Amniotic epithelial cell (primary cell): ENCODE data around the gene WFS1.

Experiments
- DNase-seq: peaks from one replicate; pipeline ENCODE4 v3.0.0-alpha.2; 2010; ENCODE audit warnings: low read depth

The WFS1 gene

DNA sequence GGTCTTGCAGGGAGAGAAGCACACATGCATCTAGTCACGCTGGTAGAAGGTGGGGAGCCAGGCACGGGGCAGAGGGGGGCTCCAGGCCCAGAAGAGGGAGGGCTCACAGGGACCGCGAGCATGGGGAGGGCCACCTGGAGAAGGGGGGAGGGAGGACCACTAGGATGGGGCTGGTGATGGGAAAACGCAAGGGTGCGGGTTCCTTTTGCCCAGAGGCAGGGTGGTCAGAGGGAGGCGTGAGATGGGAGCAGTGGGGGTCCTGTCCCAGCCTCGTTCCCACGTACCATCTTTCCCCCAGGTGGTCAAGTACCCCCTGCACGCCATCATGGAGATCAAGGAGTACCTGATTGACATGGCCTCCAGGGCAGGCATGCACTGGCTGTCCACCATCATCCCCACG lies 30.7 kb downstream of the WFS1 start:
- no peak for DNase-seq

DNA sequence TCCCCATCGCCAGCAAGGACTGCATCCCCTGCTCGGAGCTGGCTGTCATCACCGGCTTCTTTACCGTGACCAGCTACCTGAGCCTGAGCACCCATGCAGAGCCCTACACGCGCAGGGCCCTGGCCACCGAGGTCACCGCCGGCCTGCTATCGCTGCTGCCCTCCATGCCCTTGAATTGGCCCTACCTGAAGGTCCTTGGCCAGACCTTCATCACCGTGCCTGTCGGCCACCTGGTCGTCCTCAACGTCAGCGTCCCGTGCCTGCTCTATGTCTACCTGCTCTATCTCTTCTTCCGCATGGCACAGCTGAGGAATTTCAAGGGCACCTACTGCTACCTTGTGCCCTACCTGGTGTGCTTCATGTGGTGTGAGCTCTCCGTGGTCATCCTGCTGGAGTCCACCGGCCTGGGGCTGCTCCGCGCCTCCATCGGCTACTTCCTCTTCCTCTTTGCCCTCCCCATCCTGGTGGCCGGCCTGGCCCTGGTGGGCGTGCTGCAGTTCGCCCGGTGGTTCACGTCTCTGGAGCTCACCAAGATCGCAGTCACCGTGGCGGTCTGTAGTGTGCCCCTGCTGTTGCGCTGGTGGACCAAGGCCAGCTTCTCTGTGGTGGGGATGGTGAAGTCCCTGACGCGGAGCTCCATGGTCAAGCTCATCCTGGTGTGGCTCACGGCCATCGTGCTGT lies 31.5 kb downstream of the WFS1 start:
- no peak for DNase-seq

DNA sequence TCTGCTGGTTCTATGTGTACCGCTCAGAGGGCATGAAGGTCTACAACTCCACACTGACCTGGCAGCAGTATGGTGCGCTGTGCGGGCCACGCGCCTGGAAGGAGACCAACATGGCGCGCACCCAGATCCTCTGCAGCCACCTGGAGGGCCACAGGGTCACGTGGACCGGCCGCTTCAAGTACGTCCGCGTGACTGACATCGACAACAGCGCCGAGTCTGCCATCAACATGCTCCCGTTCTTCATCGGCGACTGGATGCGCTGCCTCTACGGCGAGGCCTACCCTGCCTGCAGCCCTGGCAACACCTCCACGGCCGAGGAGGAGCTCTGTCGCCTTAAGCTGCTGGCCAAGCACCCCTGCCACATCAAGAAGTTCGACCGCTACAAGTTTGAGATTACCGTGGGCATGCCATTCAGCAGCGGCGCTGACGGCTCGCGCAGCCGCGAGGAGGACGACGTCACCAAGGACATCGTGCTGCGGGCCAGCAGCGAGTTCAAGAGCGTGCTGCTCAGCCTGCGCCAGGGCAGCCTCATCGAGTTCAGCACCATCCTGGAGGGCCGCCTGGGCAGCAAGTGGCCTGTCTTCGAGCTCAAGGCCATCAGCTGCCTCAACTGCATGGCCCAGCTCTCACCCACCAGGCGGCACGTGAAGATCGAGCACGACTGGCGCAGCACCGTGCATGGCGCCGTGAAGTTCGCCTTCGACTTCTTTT lies 32.2 kb downstream of the WFS1 start:
- DNase-seq: no peak

DNA sequence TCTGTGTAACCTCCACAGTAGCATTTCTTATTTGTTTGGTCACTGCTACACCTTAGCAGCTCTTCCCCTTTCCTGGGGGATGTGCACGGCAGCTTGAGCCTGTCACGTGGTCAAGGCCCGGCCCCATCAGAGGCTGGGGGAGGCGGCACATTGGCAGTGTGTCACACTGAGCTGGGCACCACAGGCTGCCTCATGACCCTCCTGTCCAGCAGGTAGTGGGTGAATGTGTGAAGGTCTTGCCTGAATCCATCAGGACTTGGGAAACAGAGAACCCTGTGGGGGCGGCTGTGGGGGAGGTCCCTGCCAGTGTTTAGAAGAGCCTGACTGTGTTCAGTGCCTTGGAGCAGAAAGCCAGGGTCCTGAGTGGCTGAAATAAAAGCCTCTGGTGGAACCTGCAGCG lies 33.2 kb downstream of the WFS1 start:
- DNase-seq: no peak

DNA sequence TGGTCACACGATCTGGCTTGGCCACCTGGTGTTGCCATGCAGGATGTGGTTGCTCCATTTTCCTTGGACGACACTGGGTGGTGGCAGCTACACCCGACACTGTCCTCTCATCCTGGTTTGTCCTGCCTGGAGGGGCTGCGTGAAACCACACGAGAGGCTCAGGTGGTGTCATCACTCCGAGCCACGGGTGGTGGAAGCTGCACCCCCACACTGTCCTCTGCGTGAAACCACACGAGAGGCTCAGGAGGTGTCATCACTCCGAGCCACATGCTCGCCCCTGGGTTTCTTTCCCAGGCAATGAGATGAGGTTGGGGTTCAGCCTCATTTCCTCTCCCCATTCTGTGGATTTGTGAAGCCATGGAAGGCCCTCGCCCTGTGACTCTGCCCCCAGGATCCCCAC lies 34.3 kb downstream of the WFS1 start:
- no peak for DNase-seq

DNA sequence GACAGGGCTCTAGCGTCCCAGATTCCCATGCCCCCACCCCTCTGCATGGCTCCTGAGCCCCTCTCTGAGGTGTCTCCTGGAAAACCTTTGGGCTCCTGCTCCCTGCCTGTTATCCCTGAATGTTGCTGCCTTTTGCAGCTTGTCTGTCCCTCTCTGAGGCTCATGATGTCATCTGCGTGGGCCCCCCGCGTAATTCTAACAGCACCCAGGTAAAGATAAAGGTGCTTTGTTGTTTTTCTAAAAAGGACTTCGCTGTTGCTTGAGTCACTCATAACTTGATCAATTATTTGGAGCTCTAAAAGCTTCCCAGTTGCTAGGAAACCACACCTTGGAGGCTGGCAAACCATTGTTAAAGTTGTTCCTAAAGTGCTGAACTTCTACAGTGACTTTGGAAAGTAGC lies 36.6 kb downstream of the WFS1 start:
- no peak for DNase-seq

DNA sequence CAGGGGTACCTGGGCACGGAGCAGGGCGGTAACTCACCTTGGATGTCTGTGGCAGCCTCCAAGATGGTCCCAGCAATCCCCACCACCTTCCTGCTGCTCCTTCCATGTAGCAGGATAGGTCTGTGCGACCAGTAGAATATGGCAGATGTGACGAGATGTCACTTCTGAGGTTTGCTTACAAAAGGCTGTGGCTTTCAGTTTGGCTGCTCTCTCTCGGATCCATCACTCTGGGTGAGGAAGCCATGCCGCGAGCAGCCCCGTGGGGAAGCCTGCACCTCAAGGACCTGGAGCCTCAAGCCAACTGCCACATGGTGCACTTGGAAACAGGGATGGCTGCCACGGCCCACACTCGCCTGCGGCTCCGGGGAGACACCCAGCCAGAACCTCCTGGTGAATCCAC lies 37.6 kb downstream of the WFS1 start:
- no peak for DNase-seq

DNA sequence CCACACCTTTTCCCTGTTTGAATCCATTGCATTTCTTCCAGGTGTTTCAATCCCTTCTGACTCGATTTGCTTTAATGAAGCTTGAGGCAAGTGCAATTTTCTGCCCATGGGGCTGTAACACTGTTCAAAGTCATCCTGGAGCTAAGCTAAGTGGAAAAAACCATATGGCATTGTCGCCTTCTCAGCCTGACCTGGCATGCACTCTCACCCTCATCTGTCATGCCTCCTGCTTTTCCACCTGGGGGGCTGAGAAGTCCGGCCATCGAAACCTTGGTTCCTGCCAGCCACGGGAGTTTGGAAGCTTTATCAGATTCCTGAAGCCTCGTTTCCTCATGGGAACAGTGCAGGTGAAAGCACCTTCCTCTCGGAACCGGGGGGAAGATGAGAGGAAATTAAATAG lies 38.2 kb downstream of the WFS1 start:
- DNase-seq: no peak

DNA sequence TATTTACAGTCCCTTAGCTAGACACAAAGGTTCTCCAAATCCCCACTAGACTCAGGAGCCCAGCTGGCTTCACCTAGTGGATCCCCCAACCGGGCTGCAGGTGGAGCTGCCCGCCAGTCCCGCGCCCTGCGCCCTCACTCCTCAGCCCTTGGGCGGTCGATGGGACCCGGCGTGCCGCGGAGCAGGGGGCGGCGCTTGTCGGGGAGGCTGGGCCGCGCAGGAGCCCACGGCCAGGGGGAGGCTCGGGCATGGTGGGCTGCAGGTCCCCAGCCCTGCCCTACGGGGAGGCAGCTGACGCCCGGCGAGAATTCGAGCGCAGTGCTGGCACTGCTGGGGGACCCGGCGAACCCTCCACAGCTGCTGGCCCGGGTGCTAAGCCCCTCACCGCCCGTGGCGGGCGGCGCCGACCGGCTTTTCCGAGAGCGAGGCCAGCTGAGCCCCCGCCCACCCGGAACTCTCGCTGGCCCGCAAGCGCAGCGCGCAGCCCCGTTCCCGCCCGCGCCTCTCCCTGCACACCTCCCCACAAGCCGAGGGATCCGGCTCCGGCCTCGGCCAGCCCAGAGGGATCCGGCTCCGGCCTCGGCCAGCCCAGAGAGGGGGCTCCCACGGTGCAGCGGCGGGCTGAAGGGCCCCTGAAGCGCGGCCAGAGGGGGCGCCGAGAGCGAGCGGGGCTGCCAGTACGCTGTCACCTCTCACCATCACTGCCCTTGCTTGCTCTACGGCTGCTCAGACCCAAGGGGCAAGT lies 39.4 kb downstream of the WFS1 start:
- DNase-seq: no peak

DNA sequence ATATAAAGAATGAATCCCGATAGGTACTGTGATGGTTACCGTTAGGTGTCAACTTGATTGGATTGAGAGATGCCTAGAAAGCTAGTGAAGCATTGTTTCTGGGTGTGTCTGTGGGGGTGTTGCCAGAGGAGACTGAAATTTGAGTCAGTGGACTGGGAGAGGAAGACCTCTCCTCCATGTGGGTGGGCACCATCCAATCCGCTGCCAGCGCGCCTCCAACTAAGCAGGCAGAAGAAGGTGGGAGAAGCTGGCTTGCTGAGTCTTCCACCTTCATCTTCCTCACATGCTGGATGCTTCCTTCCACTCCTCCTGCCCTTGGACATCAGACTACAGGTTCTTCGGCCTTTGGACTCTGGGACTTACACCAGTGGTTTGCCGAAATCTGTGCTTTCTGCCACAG lies 40.1 kb downstream of the WFS1 start:
- no peak for DNase-seq

DNA sequence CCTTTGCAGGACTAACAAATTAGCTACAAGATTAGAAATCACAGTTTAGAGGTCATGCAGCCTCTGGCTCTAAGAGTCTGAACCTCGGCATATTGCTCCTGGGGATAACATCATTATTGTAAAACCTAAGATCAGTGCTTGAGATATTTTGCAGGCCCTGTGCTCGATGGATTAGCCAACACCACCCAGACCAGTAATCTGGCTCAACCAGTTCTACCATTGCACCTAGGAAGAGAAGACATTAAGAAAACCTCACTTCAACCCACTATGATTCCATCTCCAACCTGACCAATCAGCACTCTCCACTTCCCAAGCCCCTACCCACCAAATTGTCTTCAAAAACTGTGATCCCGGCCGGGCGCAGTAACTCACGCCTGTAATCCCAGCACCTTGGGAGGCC lies 43.6 kb downstream of the WFS1 start:
- DNase-seq: no peak

DNA sequence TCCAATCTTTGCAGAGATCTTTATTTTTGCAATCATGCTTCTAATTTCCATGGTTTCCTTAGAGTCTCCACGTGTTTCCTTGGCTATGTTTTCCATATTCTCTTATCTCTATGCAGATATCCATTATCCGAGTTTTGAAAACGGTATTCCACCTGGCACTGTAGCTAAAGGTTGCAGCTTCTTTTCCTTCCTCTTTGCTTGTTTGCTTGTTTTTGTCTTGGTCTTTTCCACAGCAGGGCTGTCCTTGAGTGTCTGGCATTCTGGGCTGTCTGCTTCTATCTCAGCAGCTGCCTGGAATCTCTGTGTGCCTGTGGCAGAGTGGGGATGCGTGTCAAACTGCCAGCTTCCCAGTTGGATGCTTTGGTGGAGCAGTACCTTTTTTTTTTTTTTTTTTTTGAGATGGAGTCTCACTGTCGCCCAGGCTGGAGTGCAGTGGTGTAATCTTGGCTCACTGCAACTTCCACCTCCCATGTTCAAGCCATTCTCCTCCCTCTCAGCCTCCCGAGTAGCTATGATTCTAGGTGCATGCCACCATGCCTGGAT lies 46.9 kb downstream of the WFS1 start:
- DNase-seq: no peak

DNA sequence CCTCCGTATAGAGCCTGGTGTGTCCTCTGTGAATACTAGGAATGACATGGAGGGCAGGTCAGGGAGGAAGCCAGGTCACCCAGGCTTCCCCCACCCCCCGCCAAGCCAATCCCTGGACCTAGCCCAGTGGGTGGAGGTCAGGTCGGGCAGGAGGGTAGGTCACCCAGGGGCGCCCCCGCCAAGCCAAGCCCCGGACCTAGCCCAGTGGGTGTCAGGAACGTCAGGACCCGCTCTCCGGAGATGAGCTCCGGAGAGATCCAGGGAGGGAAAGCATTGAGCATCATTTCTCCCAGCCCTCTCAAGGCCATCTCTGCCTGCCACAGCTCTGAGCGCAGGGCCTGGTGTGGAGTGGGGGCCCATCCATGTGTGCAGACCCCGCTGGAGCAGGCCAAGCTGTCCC lies 48.6 kb downstream of the WFS1 start:
- no peak for DNase-seq

DNA sequence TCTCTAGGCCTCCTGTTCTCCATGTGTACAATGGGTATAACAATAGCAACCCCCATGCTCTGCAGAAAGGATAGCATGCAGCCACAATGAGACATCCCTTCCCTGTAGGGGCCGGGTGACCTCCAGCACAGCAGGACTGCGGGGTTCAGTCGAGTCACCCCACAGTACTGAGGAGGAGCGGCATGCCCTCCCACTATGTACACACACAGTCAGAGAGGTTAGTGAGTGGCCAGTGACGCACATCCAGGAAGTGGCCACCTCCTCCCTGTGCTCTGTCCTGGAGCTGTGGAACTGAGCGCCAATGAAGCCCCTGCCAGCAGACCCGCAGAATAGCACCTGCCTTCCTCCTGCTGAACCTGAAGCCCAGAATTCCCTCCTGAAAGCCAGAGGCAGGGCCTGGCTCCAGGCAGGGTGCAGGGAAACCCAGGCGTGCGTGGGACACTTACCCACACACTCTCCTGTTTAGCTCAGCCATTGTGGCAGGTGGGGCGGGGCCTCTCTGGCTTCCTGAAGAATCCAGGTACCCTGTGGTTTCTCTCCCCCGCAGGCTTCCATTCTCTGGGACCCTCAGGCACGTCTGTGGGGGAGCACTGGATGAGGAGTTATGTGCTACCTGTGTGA lies 50.0 kb downstream of the WFS1 start:
- no peak for DNase-seq

DNA sequence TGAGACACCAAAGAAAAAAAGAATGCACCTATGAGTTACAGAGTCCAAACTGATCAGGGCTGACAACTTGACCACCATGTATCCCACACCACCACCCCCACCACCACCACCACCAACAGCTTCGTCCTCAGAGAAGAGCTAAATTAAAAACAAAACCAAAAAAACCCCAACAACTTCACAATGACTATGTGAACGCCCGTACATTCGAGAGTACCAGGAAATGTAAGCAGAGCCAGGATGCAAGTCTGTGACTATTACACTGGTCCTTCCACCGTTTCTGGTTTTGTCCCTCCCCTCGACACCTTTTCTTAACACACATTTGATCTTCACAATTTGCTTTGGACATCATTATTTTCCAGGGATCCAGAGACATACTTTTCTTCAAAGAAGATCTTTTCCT lies 51.0 kb downstream of the WFS1 start:
- DNase-seq: no peak

DNA sequence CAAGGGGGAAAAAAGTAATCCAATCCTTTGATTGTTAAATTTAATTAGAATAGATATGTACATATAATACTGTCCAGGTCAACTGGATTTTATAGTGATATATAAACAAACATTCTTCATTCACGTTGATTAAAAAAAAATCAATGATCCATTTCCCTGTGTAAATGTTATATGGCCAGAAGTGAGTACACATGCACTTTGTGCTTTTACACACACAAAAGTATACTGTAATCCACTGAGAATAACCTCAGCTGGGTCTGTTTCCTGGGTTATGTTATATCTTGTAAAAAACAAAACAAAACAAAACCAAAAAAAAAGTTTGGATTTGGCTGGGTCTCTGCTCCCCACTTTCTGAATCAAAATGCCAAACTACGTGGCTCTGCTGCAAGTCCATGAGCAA lies 51.7 kb downstream of the WFS1 start:
- no peak for DNase-seq

DNA sequence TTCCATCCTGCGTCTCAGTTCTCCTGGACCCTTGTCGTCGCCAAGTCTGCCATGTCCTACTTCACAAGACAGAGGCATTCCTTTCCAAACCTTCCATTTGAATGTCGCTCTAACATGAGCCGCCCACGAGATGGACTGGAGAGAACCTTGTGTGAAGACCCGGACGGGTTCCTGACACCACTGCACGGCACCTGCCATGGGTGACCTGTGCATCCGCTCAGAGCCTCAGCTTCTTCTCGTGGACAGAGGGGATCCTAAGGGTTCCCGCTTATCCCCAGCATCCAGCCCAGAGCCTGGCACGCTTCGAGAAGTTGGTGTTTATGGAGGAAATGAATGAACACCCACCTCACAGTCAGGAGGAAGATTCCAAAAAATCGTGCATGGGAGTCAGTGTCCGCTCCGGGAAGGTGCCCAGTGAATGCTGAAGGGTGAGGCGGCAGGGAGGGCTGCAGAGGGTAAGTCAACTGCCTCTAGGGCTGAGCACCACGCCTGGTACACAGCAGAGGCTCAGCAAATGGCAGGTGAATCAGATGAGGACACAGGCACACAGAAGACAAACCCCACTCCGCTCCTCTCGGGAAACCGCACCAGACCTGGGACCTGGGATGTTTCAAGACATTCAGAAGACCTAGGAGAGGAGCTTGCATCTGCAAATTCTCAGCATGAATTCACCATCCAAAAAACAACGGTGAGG lies 52.6 kb downstream of the WFS1 start:
- no peak for DNase-seq

DNA sequence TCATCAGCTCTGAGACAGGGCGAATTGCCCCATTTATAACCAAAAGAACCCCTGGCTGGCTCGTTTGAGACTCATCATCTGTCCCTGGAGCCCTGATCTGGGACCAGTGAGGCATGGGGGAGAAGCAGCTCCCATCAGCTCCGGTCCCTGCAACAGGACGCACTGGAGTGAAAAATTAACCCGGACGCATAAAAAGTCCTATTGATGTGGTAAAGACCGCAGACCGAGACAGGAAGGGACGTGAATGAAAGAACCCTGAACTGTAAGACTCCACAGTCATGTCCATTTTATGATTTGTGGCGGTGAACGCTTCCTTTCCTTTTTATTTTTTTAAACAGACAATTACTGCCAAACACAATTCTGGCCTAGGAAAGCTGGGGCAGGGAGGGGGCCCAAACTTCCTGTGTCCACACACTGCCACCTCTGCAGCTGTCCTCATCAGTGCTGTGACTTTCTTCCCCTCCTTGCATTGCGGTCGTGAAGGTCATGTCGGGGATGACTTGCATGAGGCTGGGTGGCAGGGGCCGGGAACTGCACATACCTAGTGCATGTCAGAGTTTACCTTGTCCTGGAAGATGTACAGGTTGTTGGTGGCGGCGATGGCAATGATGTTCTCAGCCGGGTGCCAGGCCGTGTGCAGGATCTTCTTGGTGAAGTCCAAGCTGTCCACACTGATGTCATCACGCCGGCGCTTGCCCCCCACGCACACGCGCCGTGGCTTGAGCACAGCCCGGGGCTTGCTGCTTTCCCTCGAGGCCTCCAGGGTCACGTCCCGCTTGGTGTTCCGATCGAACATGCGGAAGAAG lies 53.3 kb downstream of the WFS1 start:
- DNase-seq: no peak

DNA sequence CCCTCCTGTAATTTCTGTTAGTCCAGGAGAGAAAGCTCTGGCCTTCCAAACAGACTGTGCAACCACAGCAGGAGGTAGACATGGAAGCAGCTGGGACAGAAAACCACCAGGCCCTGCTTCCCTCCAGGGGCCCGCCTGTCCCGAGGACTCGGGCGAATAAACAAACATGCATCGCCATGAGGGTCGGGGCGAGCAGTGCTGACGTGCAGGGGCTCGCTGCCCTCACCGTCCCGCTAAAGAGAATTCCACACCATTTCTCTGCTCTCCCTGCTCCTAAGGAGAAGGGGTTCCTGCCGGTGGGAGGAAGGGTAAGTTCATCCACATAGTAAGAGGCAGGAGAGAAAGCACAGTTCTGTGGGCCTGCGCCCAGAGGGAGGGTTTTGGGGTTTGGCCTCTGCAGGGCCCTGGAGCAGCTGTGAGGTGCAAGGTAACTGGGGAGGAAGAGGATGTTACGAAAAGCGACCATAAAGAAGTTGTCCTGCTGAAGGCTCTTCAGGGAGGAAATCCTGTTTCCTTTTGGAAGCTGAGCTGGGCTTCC lies 54.9 kb downstream of the WFS1 start:
- no peak for DNase-seq

DNA sequence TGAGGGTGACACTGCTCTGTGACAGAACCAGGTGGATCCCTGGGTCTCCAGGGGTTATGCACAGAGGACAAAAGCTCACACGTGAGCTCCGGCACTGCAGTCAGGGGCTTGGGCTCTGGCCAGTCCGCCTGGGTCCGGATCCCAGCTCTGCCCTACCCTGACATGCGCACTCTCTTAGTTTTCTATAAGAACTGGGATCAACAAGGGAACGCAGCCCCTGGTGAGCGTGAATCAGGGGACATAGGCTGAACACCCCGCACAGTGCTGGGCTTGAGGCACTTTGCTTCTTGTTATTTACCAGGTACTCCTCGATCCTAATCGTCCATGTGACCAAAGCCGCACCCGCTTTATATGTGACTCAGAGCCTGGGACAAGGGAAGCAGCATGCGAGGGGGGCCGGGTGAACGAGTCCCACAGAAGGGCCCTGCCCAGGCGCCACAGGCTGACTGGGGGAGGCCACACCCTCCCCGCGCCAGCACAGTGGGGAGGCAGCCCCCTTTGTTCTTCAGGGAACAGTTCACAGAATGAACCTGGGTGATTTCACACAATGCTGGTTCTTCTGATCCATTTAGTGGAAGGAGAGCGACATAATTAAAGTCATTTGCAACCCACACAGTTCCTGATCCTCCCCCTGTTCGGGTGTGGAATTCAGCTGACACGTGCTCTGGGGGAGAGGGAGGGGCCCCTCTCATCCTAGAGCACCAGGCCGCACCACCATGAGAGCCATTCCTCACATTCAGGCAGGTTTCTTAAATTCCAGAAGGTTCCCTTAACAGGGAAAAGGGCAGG lies 55.5 kb downstream of the WFS1 start:
- no peak for DNase-seq
